ENCODE results near the gene IL32.

- TF ChIP-seq CTCF (IDR thresholded peaks at IDR 0.05), result peak in 4 of 7 experiments; percentile 45 to 50 (median 48)
- TF ChIP-seq POLR2A (IDR thresholded peaks at IDR 0.05), result peak in 1 of 3 donors; percentile 11
Observed at GRCh38 chr16:3021449-3022207, 43.8 kb upstream of the IL32 start.
